Nephron progenitor cell (in vitro differentiated cells): ENCODE results near the gene SRP9.

ENCODE experiments used
- DNase-seq: peaks from one replicate; pipeline ENCODE4 v3.0.0; 2021
- H3K27ac Mint-ChIP-seq: 2 replicates; pipeline ENCODE4 v1.8.0; 2021; ENCODE audit warnings: mild to moderate bottlenecking, moderate library complexity, mixed read lengths
- H3K27me3 Mint-ChIP-seq: 2 replicates; pipeline ENCODE4 v1.8.0; 2021; ENCODE audit warnings: mild to moderate bottlenecking, low read depth, mixed read lengths; ENCODE audit not compliant: poor library complexity
- H3K36me3 Mint-ChIP-seq: 2 replicates; pipeline ENCODE4 v1.8.0; 2021; ENCODE audit warnings: low read depth, mixed read lengths
- H3K4me1 Mint-ChIP-seq: 2 replicates; pipeline ENCODE4 v1.8.0; 2021; ENCODE audit warnings: mixed read lengths
- H3K4me3 Mint-ChIP-seq: 2 replicates; pipeline ENCODE4 v1.8.0; 2021; ENCODE audit warnings: mild to moderate bottlenecking, moderate library complexity, mixed read lengths
- H3K9me3 Mint-ChIP-seq: 2 replicates; pipeline ENCODE4 v1.8.0; 2021; ENCODE audit warnings: mild to moderate bottlenecking, moderate library complexity, mixed read lengths
- TF ChIP-seq, protein P1 (sequence below): fragments of 200-600 bp; sonication (generic); IDR thresholded peaks from 2 replicates; pipeline ENCODE4 v1.5.0; 2021; ENCODE audit warnings: antibody characterized with exemption

Gene SRP9

DNA sequence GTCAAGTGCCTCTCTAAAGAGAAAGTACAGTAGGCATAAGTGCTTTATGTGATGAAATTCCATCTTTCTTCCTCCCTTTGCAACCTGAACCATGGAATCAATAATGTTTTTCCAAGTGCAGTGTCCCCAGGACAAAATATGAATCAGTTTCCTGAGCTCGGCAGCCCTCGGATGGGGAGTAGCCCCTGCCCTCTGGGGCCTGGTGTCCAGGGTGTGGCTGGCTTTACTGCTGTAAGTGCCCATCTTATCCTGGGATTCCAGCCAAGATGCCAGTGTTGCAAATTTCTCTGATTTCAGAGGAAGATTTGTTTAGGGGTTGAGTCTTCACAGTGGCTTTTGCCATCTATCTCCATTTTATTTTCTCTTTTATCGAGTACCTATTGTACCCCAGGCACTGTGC is 40.5 kb upstream of the SRP9 start:
- Mint-ChIP-seq H3K4me1 (peaks cover 46% of the 10 kb centered on the region), H3K27me3 (no peaks in the 10 kb centered on the region), H3K4me3 (no peak overlapping the region), H3K27ac (no peak overlapping the region), H3K36me3 (no peaks in the 10 kb centered on the region), H3K9me3 (no peaks in the 10 kb centered on the region)
- TF ChIP-seq, protein P1, sequence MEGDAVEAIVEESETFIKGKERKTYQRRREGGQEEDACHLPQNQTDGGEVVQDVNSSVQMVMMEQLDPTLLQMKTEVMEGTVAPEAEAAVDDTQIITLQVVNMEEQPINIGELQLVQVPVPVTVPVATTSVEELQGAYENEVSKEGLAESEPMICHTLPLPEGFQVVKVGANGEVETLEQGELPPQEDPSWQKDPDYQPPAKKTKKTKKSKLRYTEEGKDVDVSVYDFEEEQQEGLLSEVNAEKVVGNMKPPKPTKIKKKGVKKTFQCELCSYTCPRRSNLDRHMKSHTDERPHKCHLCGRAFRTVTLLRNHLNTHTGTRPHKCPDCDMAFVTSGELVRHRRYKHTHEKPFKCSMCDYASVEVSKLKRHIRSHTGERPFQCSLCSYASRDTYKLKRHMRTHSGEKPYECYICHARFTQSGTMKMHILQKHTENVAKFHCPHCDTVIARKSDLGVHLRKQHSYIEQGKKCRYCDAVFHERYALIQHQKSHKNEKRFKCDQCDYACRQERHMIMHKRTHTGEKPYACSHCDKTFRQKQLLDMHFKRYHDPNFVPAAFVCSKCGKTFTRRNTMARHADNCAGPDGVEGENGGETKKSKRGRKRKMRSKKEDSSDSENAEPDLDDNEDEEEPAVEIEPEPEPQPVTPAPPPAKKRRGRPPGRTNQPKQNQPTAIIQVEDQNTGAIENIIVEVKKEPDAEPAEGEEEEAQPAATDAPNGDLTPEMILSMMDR, result no peak
- DNase-seq, result no peak

DNA sequence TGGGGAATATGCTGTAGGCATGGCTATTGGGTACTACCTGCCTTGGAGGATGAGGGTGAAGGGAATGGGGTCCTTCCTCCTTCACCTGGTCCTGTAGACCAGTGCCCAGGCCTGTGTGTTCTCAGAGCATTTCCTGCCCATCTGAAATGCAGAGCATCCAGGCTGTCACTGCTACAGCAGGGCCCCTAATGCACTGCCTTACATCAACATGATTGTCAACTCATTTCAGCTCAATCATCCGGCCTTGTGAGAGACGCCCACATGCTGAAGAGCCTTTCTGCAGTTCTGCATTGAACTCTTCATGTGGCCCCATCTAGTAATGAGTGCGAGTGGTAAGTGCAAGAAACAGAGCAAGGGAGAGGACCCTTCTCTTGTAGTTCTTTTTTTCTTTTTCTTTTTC is 39.8 kb upstream of the SRP9 start:
- Mint-ChIP-seq H3K27ac (no peak overlapping the region), H3K4me3 (no peak overlapping the region), H3K9me3 (no peaks in the 10 kb centered on the region), H3K4me1 (peaks cover 42% of the 10 kb centered on the region), H3K36me3 (no peaks in the 10 kb centered on the region), H3K27me3 (no peaks in the 10 kb centered on the region)
- TF ChIP-seq, protein P1, result no peak
- no peak for DNase-seq

DNA sequence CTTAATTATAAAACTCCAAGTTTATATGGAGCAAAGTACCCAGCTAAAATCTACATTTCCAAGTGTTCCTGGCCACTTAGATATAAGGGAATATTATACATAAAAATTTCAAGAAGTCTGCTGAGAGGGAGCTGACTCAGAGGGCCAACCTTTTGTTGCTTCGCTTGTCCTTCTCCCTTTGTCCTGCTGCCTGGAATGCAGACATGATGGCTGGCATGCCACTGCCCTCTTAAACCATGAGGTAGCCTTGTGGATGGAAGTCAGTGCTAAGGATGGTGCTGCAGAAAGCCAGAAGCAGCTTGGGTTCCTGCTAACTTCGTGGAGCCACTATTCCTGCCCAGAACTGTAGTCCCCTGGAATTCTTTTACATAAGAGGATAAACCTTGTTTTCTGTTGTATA is 38.9 kb upstream of the SRP9 start:
- no peaks in the 10 kb centered on the region for H3K27me3 Mint-ChIP-seq
- no peaks in the 10 kb centered on the region for H3K36me3 Mint-ChIP-seq
- TF ChIP-seq, protein P1, result no peak
- H3K27ac Mint-ChIP-seq, result no peak overlapping the region
- no peak overlapping the region for H3K4me3 Mint-ChIP-seq
- H3K9me3 Mint-ChIP-seq, result no peaks in the 10 kb centered on the region
- peaks cover 33% of the 10 kb centered on the region for H3K4me1 Mint-ChIP-seq
- DNase-seq, result no peak

DNA sequence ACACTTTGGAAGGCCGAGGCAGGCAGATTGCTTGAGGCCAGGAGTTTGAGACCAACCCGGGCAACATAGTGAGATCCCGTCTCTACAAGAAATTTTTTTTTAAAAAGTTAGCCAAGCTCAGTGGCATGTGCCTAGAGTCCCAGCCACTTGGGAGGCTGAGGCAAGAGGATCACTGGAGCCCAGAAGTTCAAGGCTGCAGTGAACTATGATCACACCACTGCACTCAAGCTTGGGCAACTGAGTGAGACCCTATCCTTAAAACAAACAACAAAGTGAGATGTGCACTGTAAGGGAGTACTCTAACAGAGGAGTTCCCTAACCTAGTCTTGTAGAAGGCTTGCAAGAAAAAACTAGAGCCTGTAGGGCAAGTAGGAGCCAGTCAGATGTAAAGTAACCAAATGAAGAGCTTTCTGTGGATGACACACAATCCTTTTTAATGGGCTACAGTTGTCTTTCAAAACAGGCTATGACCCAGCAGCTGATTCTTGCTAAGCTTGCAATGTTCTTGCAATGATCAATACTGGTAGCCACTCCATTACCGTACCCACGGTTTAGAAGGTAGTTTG is 38.0 kb upstream of the SRP9 start:
- H3K27ac Mint-ChIP-seq, result no peak overlapping the region
- peaks cover 30% of the 10 kb centered on the region for H3K4me1 Mint-ChIP-seq
- no peaks in the 10 kb centered on the region for H3K36me3 Mint-ChIP-seq

DNA sequence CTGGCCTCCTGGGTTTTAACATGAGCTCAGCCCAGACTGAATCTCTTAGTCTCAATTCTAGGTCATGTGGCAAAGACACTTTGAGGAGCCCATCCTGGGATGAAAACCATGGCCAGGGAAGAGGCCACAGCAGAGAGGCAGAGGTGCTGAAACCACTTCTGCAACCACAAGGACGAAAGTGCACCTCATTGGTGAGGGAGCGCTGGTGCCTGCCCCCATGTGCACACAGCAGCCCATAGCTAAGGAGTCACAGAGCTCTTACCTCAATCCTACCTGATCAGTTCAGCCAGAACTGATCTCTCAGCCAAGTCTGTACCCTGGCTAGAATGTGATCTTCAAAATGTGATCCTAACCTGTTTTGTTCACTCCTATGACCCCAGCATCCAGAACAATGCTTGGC is 32.9 kb upstream of the SRP9 start:
- no peaks in the 10 kb centered on the region for H3K9me3 Mint-ChIP-seq
- H3K27me3 Mint-ChIP-seq, result peaks cover 16% of the 10 kb centered on the region
- no peak overlapping the region for H3K27ac Mint-ChIP-seq
- peaks cover 36% of the 10 kb centered on the region for H3K4me1 Mint-ChIP-seq
- DNase-seq, result no peak
- no peak overlapping the region for H3K4me3 Mint-ChIP-seq
- TF ChIP-seq, protein P1, result no peak
- H3K36me3 Mint-ChIP-seq, result no peaks in the 10 kb centered on the region

More for the DNA sequence above, 38.0 kb upstream of the SRP9 start:
- TF ChIP-seq, protein P1, result no peak
- no peak for DNase-seq
- H3K27me3 Mint-ChIP-seq, result no peaks in the 10 kb centered on the region
- no peaks in the 10 kb centered on the region for H3K9me3 Mint-ChIP-seq
- no peak overlapping the region for H3K4me3 Mint-ChIP-seq

DNA sequence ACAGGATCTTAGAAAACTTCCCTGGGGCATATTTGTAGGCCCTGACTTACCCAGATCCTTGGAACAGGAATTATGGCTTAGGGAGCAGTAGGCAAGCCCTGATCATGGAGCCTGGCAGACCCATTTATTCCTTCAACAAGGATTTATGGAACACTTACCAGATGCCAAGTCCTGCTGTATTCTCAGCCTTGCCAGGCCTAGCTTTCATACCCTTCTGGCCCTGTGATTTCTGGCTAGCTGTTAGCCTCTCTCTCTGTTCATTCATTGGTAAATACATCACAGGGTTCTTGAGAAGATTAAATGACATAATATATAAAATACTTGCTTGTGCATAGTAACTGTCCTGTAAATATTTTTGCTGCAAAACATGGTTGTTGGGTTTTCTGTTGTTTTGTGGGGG is 32.4 kb upstream of the SRP9 start:
- no peak overlapping the region for H3K4me3 Mint-ChIP-seq
- H3K27me3 Mint-ChIP-seq, result peaks cover 16% of the 10 kb centered on the region
- TF ChIP-seq, protein P1, result no peak
- H3K36me3 Mint-ChIP-seq, result no peaks in the 10 kb centered on the region
- no peak overlapping the region for H3K27ac Mint-ChIP-seq
- no peak for DNase-seq
- H3K4me1 Mint-ChIP-seq, result peaks cover 41% of the 10 kb centered on the region
- H3K9me3 Mint-ChIP-seq, result no peaks in the 10 kb centered on the region
